ENCODE results near the gene XRCC3.

GRCh38 chr14:103679351-103679750 lies 35.9 kb downstream of the XRCC3 start:
- TF ChIP-seq CTCF (conservative IDR thresholded peaks at IDR 0.05; ENCODE audit: low read depth, low read length) (peak; percentile 76), EZH2 (IDR thresholded peaks at IDR 0.05; ENCODE audit: low read length, unreplicated experiment) (no peak), EZH2phosphoT487 (IDR thresholded peaks at IDR 0.05; ENCODE audit: borderline replicate concordance, low read length) (no peak)
